A549 treated with CpdA at 1 μM for 4 hours (cell line): ENCODE results near the gene CCDC117. TPM values are rescaled to one million over a fixed set of nuclear protein-coding genes. Genes with fewer than 3 reads are reported as not detected.

Experiments
- total RNA-seq: library from RNA; stranded (reverse); fragments of 200-300 nt; extraction: Qiagen RNA extraction; gene quantifications from 5 replicates; pipeline ENCODE4 v1.2.3, GENCODE V29; 2022; ENCODE audit warnings: low read depth

Gene CCDC117
- 9.7 to 12.9 TPM (median 12.0 TPM) in 5 replicates for total RNA-seq

GRCh38 chr22:28772633-28773460 is at the start of gene CCDC117:
Gene CCDC117 (plus strand): TSS chr22:28772695. CDS start chr22:28772850, 155 bp downstream.

GRCh38 chr22:28741785-28742561 is 30.5 kb upstream of the CCDC117 start, which contains the start of the genes CHEK2 and HSCB:
Gene CHEK2 (minus strand): TSS chr22:28741820. CDS start chr22:28734721, 7,099 bp downstream.
Gene HSCB (plus strand): TSS chr22:28742039. CDS start chr22:28742096, 57 bp downstream.

GRCh38 chr22:28800308-28801041 is 28.0 kb downstream of the CCDC117 start, which contains the start of gene XBP1:
Gene XBP1 (minus strand): TSS chr22:28800569.

Other genes starting within 250 kb of the CCDC117 start
- 2.9 to 4.2 TPM (median 3.1 TPM) in 5 replicates for gene TTC28, start 92.9 kb upstream of the CCDC117 start, total RNA-seq
- 7.2 to 10.7 TPM (median 8.5 TPM) in 5 replicates for gene CHEK2, start 30.9 kb upstream of the CCDC117 start, total RNA-seq
- 10.9 to 16.0 TPM (median 12.6 TPM) in 5 replicates for gene HSCB, start 30.7 kb upstream of the CCDC117 start, total RNA-seq
- 55.3 to 69.4 TPM (median 66.9 TPM) in 5 replicates for gene XBP1, start 27.9 kb downstream of the CCDC117 start, total RNA-seq
- gene ZNRF3, start 110.9 kb downstream of the CCDC117 start, total RNA-seq = 5.0 to 5.9 TPM (median 5.5 TPM) in 5 replicates